ENCODE measurements around the gene PCBP4. TPM values are rescaled to one million over a fixed set of nuclear protein-coding genes. Genes with fewer than 3 reads are reported as not detected.

The PCBP4 gene
- total RNA-seq, 1 experiment from 2014 or later: 28.7 TPM

DNA sequence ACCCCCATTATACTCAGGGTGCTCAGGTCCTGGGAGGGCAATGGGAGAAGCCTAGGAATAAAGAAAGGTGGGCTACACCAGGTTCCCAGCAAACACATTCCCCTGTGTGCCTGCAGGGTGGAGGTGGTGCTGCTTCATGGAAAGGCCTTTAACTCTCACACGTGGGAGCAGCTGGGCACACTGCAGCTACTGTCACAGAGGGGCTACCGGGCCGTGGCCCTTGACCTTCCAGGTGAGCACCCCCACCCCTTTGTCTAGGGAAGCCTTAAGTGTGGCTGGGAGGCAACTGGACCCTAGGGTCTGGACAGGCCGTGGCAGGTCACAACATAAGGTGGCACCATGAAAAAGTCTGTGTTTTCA lies 10.9 kb upstream of the PCBP4 start:
- CTCF ChIA-PET: no interaction called here

DNA sequence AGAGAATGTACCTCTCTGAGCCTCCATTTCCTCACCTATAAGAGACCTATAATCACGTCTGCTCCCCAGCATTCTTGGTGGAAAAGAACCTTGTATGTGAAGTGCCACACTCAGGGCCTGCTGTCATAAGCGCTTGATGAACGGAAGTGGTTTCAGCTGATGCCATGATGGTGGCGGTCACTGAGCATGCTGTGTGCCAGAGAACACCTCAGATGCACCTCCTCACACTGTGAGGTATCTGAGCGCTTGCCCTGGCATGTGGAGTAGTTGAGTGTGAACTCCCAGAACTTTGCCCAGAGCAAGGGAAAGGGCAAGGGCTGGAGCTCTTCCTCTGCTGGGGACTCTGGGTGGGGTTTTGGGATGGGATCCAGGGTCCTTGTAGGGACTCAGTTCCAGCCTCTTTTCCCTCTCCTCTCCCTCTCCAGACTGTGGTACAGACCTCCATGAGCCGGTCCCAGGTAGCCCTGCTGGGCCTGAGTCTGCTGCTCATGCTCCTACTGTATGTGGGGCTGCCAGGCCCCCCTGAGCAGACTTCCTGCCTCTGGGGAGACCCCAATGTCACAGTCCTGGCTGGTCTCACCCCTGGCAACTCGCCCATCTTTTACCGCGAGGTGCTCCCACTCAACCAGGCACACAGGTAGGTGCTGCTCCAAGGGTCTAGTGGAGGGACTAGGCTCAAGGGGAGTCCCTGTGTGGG lies 10.3 kb upstream of the PCBP4 start:
- TF ChIP-seq, protein P1, sequence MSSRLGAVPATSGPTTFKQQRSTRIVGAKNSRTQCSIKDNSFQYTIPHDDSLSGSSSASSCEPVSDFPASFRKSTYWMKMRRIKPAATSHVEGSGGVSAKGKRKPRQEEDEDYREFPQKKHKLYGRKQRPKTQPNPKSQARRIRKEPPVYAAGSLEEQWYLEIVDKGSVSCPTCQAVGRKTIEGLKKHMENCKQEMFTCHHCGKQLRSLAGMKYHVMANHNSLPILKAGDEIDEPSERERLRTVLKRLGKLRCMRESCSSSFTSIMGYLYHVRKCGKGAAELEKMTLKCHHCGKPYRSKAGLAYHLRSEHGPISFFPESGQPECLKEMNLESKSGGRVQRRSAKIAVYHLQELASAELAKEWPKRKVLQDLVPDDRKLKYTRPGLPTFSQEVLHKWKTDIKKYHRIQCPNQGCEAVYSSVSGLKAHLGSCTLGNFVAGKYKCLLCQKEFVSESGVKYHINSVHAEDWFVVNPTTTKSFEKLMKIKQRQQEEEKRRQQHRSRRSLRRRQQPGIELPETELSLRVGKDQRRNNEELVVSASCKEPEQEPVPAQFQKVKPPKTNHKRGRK (CRISPR knock-in tag; IDR thresholded peaks at IDR 0.05; ENCODE audit: borderline replicate concordance): no peak
- TF ChIP-seq, protein P2, sequence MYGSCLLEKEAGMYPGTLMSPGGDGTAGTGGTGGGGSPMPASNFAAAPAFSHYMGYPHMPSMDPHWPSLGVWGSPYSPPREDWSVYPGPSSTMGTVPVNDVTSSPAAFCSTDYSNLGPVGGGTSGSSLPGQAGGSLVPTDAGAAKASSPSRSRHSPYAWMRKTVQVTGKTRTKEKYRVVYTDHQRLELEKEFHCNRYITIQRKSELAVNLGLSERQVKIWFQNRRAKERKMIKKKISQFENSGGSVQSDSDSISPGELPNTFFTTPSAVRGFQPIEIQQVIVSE (CRISPR knock-in tag; IDR thresholded peaks at IDR 0.05; ENCODE audit: borderline replicate concordance): no peak
- TF ChIP-seq, protein P3, sequence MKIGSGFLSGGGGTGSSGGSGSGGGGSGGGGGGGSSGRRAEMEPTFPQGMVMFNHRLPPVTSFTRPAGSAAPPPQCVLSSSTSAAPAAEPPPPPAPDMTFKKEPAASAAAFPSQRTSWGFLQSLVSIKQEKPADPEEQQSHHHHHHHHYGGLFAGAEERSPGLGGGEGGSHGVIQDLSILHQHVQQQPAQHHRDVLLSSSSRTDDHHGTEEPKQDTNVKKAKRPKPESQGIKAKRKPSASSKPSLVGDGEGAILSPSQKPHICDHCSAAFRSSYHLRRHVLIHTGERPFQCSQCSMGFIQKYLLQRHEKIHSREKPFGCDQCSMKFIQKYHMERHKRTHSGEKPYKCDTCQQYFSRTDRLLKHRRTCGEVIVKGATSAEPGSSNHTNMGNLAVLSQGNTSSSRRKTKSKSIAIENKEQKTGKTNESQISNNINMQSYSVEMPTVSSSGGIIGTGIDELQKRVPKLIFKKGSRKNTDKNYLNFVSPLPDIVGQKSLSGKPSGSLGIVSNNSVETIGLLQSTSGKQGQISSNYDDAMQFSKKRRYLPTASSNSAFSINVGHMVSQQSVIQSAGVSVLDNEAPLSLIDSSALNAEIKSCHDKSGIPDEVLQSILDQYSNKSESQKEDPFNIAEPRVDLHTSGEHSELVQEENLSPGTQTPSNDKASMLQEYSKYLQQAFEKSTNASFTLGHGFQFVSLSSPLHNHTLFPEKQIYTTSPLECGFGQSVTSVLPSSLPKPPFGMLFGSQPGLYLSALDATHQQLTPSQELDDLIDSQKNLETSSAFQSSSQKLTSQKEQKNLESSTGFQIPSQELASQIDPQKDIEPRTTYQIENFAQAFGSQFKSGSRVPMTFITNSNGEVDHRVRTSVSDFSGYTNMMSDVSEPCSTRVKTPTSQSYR (CRISPR knock-in tag; IDR thresholded peaks at IDR 0.05): no peak
- no peak for TF ChIP-seq KAT7 (CRISPR knock-in tag; IDR thresholded peaks at IDR 0.05; ENCODE audit: borderline replicate concordance)
- no peak for TF ChIP-seq TP53 (CRISPR knock-in tag; IDR thresholded peaks at IDR 0.05)
- no peak for TF ChIP-seq NR3C1 (CRISPR knock-in tag; conservative IDR thresholded peaks at IDR 0.05; ENCODE audit: low read depth)
- TF ChIP-seq ZNF416 (CRISPR knock-in tag; IDR thresholded peaks at IDR 0.05): no peak
- TF ChIP-seq ZNF317 (CRISPR knock-in tag; IDR thresholded peaks at IDR 0.05; ENCODE audit: borderline replicate concordance, low read depth): no peak
- TF ChIP-seq NFATC4 (CRISPR knock-in tag; IDR thresholded peaks at IDR 0.05): no peak
- no peak for TF ChIP-seq NR2C2 (CRISPR knock-in tag; IDR thresholded peaks at IDR 0.05)
- TF ChIP-seq, protein P4, sequence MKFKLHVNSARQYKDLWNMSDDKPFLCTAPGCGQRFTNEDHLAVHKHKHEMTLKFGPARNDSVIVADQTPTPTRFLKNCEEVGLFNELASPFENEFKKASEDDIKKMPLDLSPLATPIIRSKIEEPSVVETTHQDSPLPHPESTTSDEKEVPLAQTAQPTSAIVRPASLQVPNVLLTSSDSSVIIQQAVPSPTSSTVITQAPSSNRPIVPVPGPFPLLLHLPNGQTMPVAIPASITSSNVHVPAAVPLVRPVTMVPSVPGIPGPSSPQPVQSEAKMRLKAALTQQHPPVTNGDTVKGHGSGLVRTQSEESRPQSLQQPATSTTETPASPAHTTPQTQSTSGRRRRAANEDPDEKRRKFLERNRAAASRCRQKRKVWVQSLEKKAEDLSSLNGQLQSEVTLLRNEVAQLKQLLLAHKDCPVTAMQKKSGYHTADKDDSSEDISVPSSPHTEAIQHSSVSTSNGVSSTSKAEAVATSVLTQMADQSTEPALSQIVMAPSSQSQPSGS (CRISPR knock-in tag; IDR thresholded peaks at IDR 0.05; ENCODE audit: borderline replicate concordance, low read depth): no peak
- Mint-ChIP-seq H3K36me3 (peaks cover 2% of the 10 kb centered on the region; the same call in 1 of the 2 replicates), H3K9me3 (no peaks in the 10 kb centered on the region), H3K4me1 (peaks cover 23% of the 10 kb centered on the region), H3K4me3 (no peak overlapping the region), H3K27me3 (ENCODE audit: low read depth) (peaks cover 43% of the 10 kb centered on the region), H3K27ac (no peak overlapping the region)
- DNase-seq (ENCODE audit: low spot score) (no peak), ATAC-seq (no peak)
- POLR2A ChIA-PET: no interaction called here
- CTCF ChIA-PET: no interaction called here

More for the DNA sequence above, 10.9 kb upstream of the PCBP4 start:
- Mint-ChIP-seq H3K9me3 (no peaks in the 10 kb centered on the region), H3K36me3 (peaks cover 2% of the 10 kb centered on the region; the same call in 1 of the 2 replicates), H3K27me3 (ENCODE audit: low read depth) (peaks cover 43% of the 10 kb centered on the region), H3K4me1 (peaks cover 26% of the 10 kb centered on the region), H3K27ac (no peak overlapping the region), H3K4me3 (no peak overlapping the region)
- TF ChIP-seq NFYB (CRISPR knock-in tag; conservative IDR thresholded peaks at IDR 0.05; ENCODE audit: low read depth): no peak
- no peak for TF ChIP-seq ZNF396 (CRISPR knock-in tag; IDR thresholded peaks at IDR 0.05; ENCODE audit: borderline replicate concordance)
- no peak for TF ChIP-seq JAZF1 (CRISPR knock-in tag; IDR thresholded peaks at IDR 0.05)
- TF ChIP-seq ZBTB21 (CRISPR knock-in tag; IDR thresholded peaks at IDR 0.05; ENCODE audit: borderline replicate concordance): no peak
- no peak for DNase-seq (ENCODE audit: low spot score)
- ATAC-seq: no peak
- POLR2A ChIA-PET: interaction anchor here (0.6 kb wide), 1 partner anchor 14 kb away, joined by 3 read pairs; no protein-coding TSS in a partner anchor
